Measurements from ENCODE around the gene PRUNE2. TPM values are rescaled to one million over a fixed set of nuclear protein-coding genes. Genes with fewer than 3 reads are reported as not detected.

Gene PRUNE2
- total RNA-seq, 1 donor, result 80.0 TPM

DNA sequence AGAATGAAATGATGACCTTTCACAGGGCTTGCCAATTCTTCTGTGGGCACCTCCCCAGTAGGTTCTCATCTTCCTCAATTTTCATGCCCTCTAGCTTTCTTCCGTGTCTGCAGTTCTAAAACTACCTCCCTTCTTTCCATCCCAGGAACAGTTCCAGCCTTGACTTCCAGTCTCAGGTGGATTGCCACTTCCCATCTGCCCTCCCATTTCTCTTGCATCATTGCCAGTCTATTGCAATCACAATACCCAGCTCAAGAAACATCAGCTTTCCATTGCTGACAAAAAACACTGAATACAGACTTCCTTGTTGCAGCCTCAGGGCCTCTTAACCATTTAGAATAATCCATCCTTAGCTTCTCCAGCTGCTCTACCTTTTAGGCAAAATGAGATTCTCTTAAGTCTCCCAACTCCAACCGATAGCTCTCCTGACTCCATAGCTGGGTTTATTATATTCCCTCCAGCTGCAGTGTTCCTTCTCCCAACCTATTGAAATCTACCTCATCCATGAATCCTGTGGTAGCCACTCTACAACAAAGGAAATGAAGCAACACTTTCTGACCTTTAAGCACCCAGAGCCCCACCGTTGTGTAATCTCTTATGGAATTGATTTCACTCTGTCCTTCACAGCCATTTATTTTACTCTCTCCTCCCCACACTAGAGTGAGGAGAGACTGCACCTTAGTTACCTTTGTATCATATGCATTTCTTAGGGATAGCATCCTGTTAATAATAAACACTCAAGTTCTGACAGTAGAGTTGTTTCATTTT, 217.3 kb downstream of the PRUNE2 start:
- TF ChIP-seq, protein P1, sequence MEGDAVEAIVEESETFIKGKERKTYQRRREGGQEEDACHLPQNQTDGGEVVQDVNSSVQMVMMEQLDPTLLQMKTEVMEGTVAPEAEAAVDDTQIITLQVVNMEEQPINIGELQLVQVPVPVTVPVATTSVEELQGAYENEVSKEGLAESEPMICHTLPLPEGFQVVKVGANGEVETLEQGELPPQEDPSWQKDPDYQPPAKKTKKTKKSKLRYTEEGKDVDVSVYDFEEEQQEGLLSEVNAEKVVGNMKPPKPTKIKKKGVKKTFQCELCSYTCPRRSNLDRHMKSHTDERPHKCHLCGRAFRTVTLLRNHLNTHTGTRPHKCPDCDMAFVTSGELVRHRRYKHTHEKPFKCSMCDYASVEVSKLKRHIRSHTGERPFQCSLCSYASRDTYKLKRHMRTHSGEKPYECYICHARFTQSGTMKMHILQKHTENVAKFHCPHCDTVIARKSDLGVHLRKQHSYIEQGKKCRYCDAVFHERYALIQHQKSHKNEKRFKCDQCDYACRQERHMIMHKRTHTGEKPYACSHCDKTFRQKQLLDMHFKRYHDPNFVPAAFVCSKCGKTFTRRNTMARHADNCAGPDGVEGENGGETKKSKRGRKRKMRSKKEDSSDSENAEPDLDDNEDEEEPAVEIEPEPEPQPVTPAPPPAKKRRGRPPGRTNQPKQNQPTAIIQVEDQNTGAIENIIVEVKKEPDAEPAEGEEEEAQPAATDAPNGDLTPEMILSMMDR (IDR thresholded peaks at IDR 0.05; ENCODE audit: extremely low read depth, low read depth, low read length), result no peak
- H3K79me2 ChIP-seq (ENCODE audit: insufficient read depth, low read length), result no peaks in the 10 kb centered on the region
- no peak for DNase-seq (ENCODE audit: insufficient read length, low spot score, missing footprints)
- no peak overlapping the region for H3K4me3 ChIP-seq (ENCODE audit: insufficient read depth, low read length)
- peaks cover 29% of the 10 kb centered on the region for H3K4me1 ChIP-seq (ENCODE audit: insufficient read depth, low read length)
- H3K9me3 ChIP-seq (ENCODE audit: low read depth, low read length), result no peaks in the 10 kb centered on the region
- peak overlapping the region; percentile 94 for H3K27ac ChIP-seq (ENCODE audit: low read depth, low read length)
- H3K36me3 ChIP-seq (ENCODE audit: insufficient read depth, low read length), result no peaks in the 10 kb centered on the region
- no peaks in the 10 kb centered on the region for H3K27me3 ChIP-seq (ENCODE audit: insufficient read depth, low read length)
- no peak overlapping the region for H2AFZ ChIP-seq (ENCODE audit: low read length)
- no peaks in the 10 kb centered on the region for H4K20me1 ChIP-seq (ENCODE audit: insufficient read depth, low read length)
- H3K4me2 ChIP-seq (ENCODE audit: insufficient read depth, low read length), result peak overlapping the region; percentile 73

DNA sequence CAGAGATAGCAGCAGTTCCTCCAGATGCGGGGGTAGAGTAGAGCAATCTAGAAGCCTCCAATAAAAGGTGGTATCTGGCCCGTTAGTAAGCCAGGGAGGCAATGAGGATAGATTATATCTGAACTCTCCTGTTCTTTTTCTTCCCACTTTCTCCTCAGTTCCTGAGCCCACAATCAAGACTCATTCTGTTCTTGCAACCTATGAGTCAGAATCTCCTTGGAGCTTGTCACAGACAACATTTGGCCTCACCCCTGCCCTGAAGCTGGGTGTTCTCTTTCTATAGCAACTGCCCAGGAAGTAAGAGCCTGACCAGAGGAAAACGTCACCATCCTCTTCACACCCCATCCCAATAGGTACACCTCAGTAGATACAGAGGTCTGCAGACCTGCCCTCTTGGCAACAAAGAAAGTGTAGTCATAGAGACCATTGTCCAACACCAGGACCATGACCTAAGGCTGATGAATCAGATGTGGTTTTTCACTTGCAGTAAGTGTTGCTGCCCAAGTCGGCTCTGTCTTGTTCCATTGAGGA, 218.0 kb downstream of the PRUNE2 start:
- H3K4me3 ChIP-seq (ENCODE audit: insufficient read depth, low read length), result peak overlapping the region; percentile 5
- H3K4me1 ChIP-seq (ENCODE audit: insufficient read depth, low read length), result peaks cover 29% of the 10 kb centered on the region
- H4K20me1 ChIP-seq (ENCODE audit: insufficient read depth, low read length), result no peaks in the 10 kb centered on the region
- no peaks in the 10 kb centered on the region for H3K9me3 ChIP-seq (ENCODE audit: low read depth, low read length)
- H3K27ac ChIP-seq (ENCODE audit: low read depth, low read length), result peak overlapping the region; percentile 94
- DNase-seq (ENCODE audit: insufficient read length, low spot score, missing footprints), result peak; percentile 89
- peak overlapping the region; percentile 73 for H3K4me2 ChIP-seq (ENCODE audit: insufficient read depth, low read length)
- no peaks in the 10 kb centered on the region for H3K79me2 ChIP-seq (ENCODE audit: insufficient read depth, low read length)
- TF ChIP-seq, protein P1 (IDR thresholded peaks at IDR 0.05; ENCODE audit: extremely low read depth, low read depth, low read length), result no peak
- H3K27me3 ChIP-seq (ENCODE audit: insufficient read depth, low read length), result no peaks in the 10 kb centered on the region
- H2AFZ ChIP-seq (ENCODE audit: low read length), result peak overlapping the region; percentile 20
- no peaks in the 10 kb centered on the region for H3K36me3 ChIP-seq (ENCODE audit: insufficient read depth, low read length)

DNA sequence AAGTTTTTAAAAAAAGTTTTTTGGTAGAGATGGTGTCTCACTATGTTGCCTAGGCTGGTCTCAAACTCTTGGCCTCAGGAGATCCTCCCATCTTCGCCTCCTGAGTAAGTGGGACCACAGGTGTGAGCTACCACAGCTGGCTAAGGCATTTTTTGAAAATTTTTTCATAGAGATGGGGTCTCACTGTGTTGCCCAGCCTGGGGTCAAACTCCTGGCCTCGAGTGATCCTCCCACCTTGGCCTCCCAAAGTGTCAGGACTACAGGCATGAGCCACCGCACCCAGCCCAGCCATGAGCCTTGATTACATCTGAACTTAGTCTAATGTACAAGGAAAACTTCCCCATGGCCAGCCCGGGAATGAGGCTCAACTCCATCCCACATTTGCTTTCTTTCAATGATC, 219.2 kb downstream of the PRUNE2 start:
- Histone ChIP-seq H3K4me2 (ENCODE audit: insufficient read depth, low read length) (no peak overlapping the region), H3K4me1 (ENCODE audit: insufficient read depth, low read length) (peaks cover 24% of the 10 kb centered on the region), H3K36me3 (ENCODE audit: insufficient read depth, low read length) (no peaks in the 10 kb centered on the region), H3K79me2 (ENCODE audit: insufficient read depth, low read length) (no peaks in the 10 kb centered on the region), H4K20me1 (ENCODE audit: insufficient read depth, low read length) (no peaks in the 10 kb centered on the region), H3K27me3 (ENCODE audit: insufficient read depth, low read length) (no peaks in the 10 kb centered on the region), H3K4me3 (ENCODE audit: insufficient read depth, low read length) (no peak overlapping the region), H3K9me3 (ENCODE audit: low read depth, low read length) (no peaks in the 10 kb centered on the region), H2AFZ (ENCODE audit: low read length) (no peak overlapping the region), H3K27ac (ENCODE audit: low read depth, low read length) (peak overlapping the region; percentile 94)
- DNase-seq (ENCODE audit: insufficient read length, low spot score, missing footprints), result no peak
- TF ChIP-seq, protein P1 (IDR thresholded peaks at IDR 0.05; ENCODE audit: extremely low read depth, low read depth, low read length), result no peak

DNA sequence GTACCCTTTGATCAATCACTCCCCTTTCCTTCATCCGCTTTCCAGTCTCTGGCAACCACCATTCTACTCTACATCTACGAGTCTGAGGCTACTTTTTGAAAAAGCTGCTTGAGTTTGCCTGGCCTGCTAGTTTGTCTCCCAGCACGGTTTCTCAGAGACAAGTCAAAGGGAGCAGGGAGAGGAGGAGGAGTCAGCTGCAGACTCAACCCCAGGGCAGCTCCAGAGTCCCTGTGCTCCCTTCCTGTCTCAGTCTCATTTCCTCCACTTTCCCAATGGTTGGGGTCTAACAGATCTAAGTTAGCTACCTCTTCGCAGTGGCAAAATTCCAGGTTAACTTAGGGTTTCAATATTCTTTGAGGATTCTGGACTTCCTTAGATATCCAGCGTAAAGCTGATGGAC, 221.7 kb downstream of the PRUNE2 start:
- no peak overlapping the region for H2AFZ ChIP-seq (ENCODE audit: low read length)
- no peaks in the 10 kb centered on the region for H3K27me3 ChIP-seq (ENCODE audit: insufficient read depth, low read length)
- TF ChIP-seq, protein P1 (IDR thresholded peaks at IDR 0.05; ENCODE audit: extremely low read depth, low read depth, low read length), result no peak

More for the DNA sequence above, 221.7 kb downstream of the PRUNE2 start:
- no peak overlapping the region for H3K27ac ChIP-seq (ENCODE audit: low read depth, low read length)
- no peak for DNase-seq (ENCODE audit: insufficient read length, low spot score, missing footprints)
- no peaks in the 10 kb centered on the region for H4K20me1 ChIP-seq (ENCODE audit: insufficient read depth, low read length)
- no peaks in the 10 kb centered on the region for H3K9me3 ChIP-seq (ENCODE audit: low read depth, low read length)
- H3K4me3 ChIP-seq (ENCODE audit: insufficient read depth, low read length), result no peak overlapping the region
- no peaks in the 10 kb centered on the region for H3K36me3 ChIP-seq (ENCODE audit: insufficient read depth, low read length)
- no peak overlapping the region for H3K4me2 ChIP-seq (ENCODE audit: insufficient read depth, low read length)
- H3K4me1 ChIP-seq (ENCODE audit: insufficient read depth, low read length), result peaks cover 23% of the 10 kb centered on the region
- no peaks in the 10 kb centered on the region for H3K79me2 ChIP-seq (ENCODE audit: insufficient read depth, low read length)

Data from osteoblast (primary cell).